Lower lobe of right lung (tissue), 2 donors: ENCODE data around the gene ACKR3. TPM values are rescaled to one million over a fixed set of nuclear protein-coding genes. Genes with fewer than 3 reads are reported as not detected.
A peak's percentile ranks its signal among the peaks of the same experiment; 100 is the strongest.

Source experiments
- ATAC-seq, 2 donors: fragments of 200-7000 bp; cut with Tn5 transposase; one replicate each; pipeline ENCODE4 v1.9.1; 2020 to 2022; ENCODE audit warnings: mild to moderate bottlenecking in 2 of 2, moderate library complexity in 2 of 2
- DNase-seq: peaks from one replicate; pipeline ENCODE4 v3.0.0-alpha.2; 2020
- H3K27ac ChIP-seq: fragments of 200-600 bp; one replicate; pipeline ENCODE4 v1.8.0; 2022
- H3K27me3 ChIP-seq: fragments of 200-600 bp; one replicate; pipeline ENCODE4 v1.8.0; 2022; ENCODE audit warnings: low read depth
- H3K36me3 ChIP-seq: fragments of 200-600 bp; one replicate; pipeline ENCODE4 v1.8.0; 2022; ENCODE audit warnings: mild to moderate bottlenecking
- H3K4me1 ChIP-seq: fragments of 200-600 bp; one replicate; pipeline ENCODE4 v1.8.0; 2022
- H3K4me3 ChIP-seq: fragments of 200-600 bp; one replicate; pipeline ENCODE4 v1.8.0; 2022; ENCODE audit warnings: mild to moderate bottlenecking
- H3K9me3 ChIP-seq: fragments of 200-600 bp; one replicate; pipeline ENCODE4 v1.8.0; 2022
- intact Hi-C: fragments of 100-400 bp; cut with DNase I; formaldehyde crosslinking; loops from one replicate; pipeline ENCODE4 v1.11.0; 2022
- total RNA-seq: library from RNA; stranded (reverse); fragmentation: NEBNext Ultra II Directional; extraction: Animal tissue kit (Norgen Biotek cat#: 25700); gene quantifications from one replicate; pipeline ENCODE4 v1.2.1, GENCODE V29; 2021
- TF ChIP-seq, protein P1 (sequence below): fragments of 200-600 bp; IDR thresholded peaks from one replicate; pipeline ENCODE4 v1.8.0; 2022; ENCODE audit warnings: antibody characterized with exemption, mild to moderate bottlenecking
- donor health status: DM: no; HTN: yes; CAD: no; lungs with severe emphysema.

The ACKR3 gene
- total RNA-seq, 1 donor from 2014 or later: 12.6 TPM

DNA sequence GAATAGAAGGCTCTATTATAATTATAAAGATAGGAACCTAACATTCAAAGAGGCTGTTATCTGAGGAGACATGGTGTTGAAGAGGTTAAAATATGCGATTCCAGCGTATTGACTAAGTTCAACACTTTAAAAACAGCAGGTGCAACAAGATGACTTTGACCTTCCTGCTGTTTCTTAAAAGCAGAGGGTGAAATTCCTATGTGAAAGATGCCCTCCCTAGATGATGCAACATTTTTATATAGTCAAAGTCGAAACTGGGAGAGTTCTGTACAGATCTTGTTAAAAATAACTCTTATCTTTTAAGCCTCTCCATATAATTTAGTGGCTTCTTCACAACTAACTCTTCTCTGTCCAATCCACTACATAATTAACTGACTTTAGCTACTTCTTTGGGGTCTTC lies 4.4 kb upstream of the ACKR3 start:
- H3K27me3 ChIP-seq: peaks cover 8% of the 10 kb centered on the region
- ATAC-seq: no peak
- H3K4me1 ChIP-seq: peaks cover 29% of the 10 kb centered on the region
- H3K9me3 ChIP-seq: no peaks in the 10 kb centered on the region
- H3K4me3 ChIP-seq: no peak overlapping the region
- no peak for DNase-seq
- H3K27ac ChIP-seq: no peak overlapping the region
- TF ChIP-seq, protein P1, sequence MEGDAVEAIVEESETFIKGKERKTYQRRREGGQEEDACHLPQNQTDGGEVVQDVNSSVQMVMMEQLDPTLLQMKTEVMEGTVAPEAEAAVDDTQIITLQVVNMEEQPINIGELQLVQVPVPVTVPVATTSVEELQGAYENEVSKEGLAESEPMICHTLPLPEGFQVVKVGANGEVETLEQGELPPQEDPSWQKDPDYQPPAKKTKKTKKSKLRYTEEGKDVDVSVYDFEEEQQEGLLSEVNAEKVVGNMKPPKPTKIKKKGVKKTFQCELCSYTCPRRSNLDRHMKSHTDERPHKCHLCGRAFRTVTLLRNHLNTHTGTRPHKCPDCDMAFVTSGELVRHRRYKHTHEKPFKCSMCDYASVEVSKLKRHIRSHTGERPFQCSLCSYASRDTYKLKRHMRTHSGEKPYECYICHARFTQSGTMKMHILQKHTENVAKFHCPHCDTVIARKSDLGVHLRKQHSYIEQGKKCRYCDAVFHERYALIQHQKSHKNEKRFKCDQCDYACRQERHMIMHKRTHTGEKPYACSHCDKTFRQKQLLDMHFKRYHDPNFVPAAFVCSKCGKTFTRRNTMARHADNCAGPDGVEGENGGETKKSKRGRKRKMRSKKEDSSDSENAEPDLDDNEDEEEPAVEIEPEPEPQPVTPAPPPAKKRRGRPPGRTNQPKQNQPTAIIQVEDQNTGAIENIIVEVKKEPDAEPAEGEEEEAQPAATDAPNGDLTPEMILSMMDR: no peak
- intact Hi-C loops: no loop called here
- no peaks in the 10 kb centered on the region for H3K36me3 ChIP-seq

DNA sequence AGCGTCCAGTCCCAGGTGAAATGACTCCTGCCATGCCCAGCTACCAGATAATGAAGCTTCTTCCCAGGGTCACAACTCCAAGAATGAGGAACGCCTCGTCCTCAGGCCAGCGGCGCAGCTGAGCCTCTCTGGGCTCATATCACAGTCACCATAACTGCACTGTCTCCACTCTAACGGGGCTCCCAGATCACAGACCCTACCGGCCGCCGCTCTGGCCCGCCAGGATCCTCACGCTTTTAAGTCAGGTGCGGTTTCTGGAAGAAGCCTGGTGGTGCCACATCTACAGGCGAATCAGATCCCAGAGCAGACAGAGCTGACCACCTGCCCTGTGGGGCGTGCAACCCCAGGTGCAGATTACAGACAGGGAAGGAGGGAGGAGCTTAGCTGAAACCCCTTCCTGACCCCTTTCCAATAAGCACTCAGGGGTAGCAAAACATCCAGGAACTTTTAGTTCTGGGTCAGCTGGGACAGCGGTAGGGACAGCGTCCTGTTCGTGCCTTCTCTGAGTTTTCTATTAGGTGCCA lies 3.7 kb upstream of the ACKR3 start:
- H3K27me3 ChIP-seq: peaks cover 8% of the 10 kb centered on the region
- no peak overlapping the region for H3K4me3 ChIP-seq
- peaks cover 37% of the 10 kb centered on the region for H3K4me1 ChIP-seq
- no peak for ATAC-seq
- TF ChIP-seq, protein P1: no peak
- H3K27ac ChIP-seq: no peak overlapping the region
- DNase-seq: no peak
- H3K9me3 ChIP-seq: no peaks in the 10 kb centered on the region
- intact Hi-C loops: no loop called here
- H3K36me3 ChIP-seq: no peaks in the 10 kb centered on the region

DNA sequence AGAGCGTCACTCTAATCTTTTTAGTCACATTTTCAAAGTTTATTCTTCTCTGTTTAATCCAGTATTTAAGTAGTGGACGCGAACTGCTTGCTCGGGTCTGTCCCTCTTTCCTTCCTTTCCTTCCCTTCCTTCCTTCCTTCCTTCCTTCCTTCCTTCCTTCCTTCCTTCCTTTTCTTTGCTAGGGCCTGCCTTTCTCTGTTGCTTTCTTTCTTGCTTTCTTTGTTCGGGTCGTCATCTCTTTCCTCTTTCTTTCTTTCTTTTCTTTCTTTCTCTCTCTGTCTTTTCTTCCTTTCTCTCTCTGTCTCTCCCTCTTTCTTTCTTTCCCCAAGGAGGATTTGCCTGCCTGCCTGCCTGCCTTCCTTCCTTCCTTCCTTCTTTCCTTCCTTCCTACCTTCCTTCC lies 3.0 kb upstream of the ACKR3 start:
- Histone ChIP-seq H3K36me3 (no peaks in the 10 kb centered on the region), H3K27me3 (peaks cover 8% of the 10 kb centered on the region), H3K4me1 (peaks cover 38% of the 10 kb centered on the region), H3K4me3 (no peak overlapping the region), H3K9me3 (no peaks in the 10 kb centered on the region), H3K27ac (no peak overlapping the region)
- DNase-seq: no peak
- ATAC-seq: no peak
- TF ChIP-seq, protein P1: no peak
- intact Hi-C loops: no loop called here

DNA sequence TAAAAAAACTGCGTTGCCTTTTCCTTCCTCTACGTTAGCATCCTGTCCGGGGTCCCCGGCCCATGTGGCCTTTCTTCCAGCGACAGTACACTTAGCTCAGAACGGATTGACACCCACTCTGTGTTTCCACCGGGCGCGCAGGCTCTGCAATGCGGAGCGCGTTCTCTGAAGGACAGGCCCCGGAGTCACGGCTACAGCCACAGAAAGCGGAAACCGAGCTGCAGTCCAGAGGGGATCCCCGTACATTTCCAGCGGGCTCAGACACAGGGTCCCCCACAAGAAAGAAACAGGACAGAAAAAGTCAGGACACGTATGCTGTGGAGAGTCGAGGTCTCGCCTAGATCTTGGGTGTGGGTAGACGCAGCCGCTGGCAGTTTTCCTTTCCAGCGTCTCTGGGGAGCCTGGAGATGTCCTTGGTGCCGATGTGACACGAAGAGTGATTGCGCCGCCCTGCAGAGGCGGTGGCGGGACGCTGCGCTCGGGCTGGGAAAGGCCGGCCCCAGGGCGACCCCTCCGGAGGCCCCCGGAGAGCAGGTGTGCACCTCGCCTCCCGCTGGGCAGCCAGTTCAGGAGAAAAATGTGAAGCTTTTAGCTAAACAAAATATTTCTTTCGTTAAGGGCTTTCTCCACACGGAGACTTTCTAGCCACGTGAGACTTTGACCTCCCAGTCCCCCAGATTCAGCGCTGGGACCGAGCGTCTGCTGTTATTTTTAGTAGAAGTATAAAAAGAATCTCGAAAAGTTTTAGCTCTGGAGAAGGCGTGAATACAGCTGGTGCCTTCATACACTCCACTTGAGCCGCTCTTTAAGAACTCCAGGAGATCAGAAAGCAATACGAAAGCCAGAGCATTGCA lies 1.3 kb upstream of the ACKR3 start:
- Histone ChIP-seq H3K9me3 (no peaks in the 10 kb centered on the region), H3K27me3 (peaks cover 8% of the 10 kb centered on the region), H3K4me3 (peak overlapping the region; percentile 63), H3K4me1 (peaks cover 46% of the 10 kb centered on the region), H3K36me3 (no peaks in the 10 kb centered on the region), H3K27ac (peak overlapping the region; percentile 80)
- peak; percentile 69 for DNase-seq
- TF ChIP-seq, protein P1: peak; percentile 11
- intact Hi-C loops: no loop called here
- ATAC-seq: peak; percentile 66 to 70

DNA sequence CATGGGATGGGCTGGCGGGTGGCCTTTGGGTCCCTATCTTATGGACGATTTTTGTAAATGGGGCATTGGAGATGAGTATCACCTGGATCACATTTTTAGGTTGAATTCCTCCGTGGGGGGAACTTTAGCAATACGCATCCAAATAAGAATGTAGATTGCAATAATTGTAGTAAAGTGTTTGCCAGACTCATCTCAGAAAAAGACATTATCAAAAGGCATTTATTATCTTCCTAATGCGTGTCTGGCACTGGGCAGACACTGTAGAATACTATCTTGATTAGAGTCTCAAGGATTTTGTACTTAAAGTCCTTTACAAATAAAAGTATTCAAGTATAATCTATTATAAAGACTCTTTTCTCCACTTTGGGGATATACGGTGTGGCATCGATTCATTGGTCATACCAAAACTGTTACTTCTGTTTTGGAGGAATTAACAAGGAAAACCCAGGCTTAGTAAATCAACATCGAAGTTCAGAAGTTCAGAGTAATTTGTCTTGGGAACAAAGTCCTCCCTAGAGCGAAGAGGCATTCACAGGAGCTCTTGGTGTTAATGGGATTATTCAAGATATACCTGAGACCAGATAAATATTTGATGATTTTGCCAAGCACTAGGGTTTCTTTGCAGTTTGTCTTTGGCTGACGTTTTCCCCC lies 578 bp upstream of the ACKR3 start:
- TF ChIP-seq, protein P1: no peak
- ATAC-seq (no peak), DNase-seq (no peak)
- H3K4me1 ChIP-seq: peaks cover 46% of the 10 kb centered on the region
- peak overlapping the region; percentile 80 for H3K27ac ChIP-seq
- peak overlapping the region; percentile 63 for H3K4me3 ChIP-seq
- intact Hi-C loops: no loop called here
- no peaks in the 10 kb centered on the region for H3K36me3 ChIP-seq
- no peaks in the 10 kb centered on the region for H3K9me3 ChIP-seq
- H3K27me3 ChIP-seq: peaks cover 8% of the 10 kb centered on the region
